GM12891 (cell line): ENCODE data around the gene RNF144A.

Source experiments
- PAX5 ChIP-seq: IDR thresholded peaks from 2 replicates; pipeline ENCODE4 v1.6.1; 2011; ENCODE audit warnings: low read length, moderate library complexity, mild to moderate bottlenecking; ENCODE audit not compliant: insufficient read depth, severe bottlenecking
- POLR2A ChIP-seq: IDR thresholded peaks from 2 replicates; pipeline ENCODE4 v1.6.1; 2011; ENCODE audit warnings: low read depth, low read length, control low read depth
- POLR2AphosphoS5 ChIP-seq: IDR thresholded peaks from 2 replicates; pipeline ENCODE4 v1.6.1; 2011; ENCODE audit warnings: low read depth, low read length, control low read depth
- POU2F2 ChIP-seq: IDR thresholded peaks from 2 replicates; pipeline ENCODE4 v1.6.1; 2011; ENCODE audit warnings: low read depth, mild to moderate bottlenecking, control low read depth, low read length, moderate library complexity
- TAF1 ChIP-seq: IDR thresholded peaks from 2 replicates; pipeline ENCODE4 v1.6.1; 2011; ENCODE audit warnings: low read depth, low read length, control low read depth

- TF ChIP-seq POU2F2: no peak
- no peak for TF ChIP-seq POLR2A
- TF ChIP-seq TAF1: no peak
- TF ChIP-seq POLR2AphosphoS5: no peak
- TF ChIP-seq PAX5: no peak
These were observed 26.8 kb downstream of the RNF144A start for GRCh38 chr2:6943971-6944370.
